ENCODE results near the gene PLA2G5. TPM values are rescaled to one million over a fixed set of nuclear protein-coding genes. Genes with fewer than 3 reads are reported as not detected.

Gene PLA2G5
- total and polyA plus RNA-seq, 2 of the 8 experiments (the other 6 are each of a cell fraction or from before 2014, with no cell fraction given) = 0.05 TPM; not detected in 1

GRCh38 chr1:20119347-20119746, 49.4 kb downstream of the PLA2G5 start, which contains the start of gene PLA2G2D:
TSS of gene PLA2G2D (minus strand) at chr1:20119536. CDS start at chr1:20119498, 38 bp downstream.
- FAIRE-seq (no peak), DNase-seq (ENCODE audit: low read depth in 1 of 2, low spot score in 2 of 2) (no peak)
- no peaks in the 10 kb centered on the region for H3K79me2 ChIP-seq (ENCODE audit: control insufficient read depth in 1 of 2, insufficient read depth in 2 of 2, low read length in 2 of 2)
- ChIA-PET CTCF (ENCODE audit: partially characterized antibody) (interaction anchor here (1.5 kb wide), 1 partner anchor 46 kb away, joined by 3 read pairs; no protein-coding TSS in a partner anchor), POLR2A (ENCODE audit: partially characterized antibody) (interaction anchor here (0.6 kb wide), 1 partner anchor 58 kb away, joined by 4 read pairs; no protein-coding TSS in a partner anchor)
- H3K9ac ChIP-seq (replicated peaks in 1 of 4; ENCODE audit: extremely low read depth in 1 of 4, low read depth in 3 of 4, low read length in 3 of 4) = no peak within 1 kb of the TSS
- TF ChIP-seq KDM4A (IDR thresholded peaks at IDR 0.05; ENCODE audit: low read depth, low read length, severe bottlenecking) = no peak
- TF ChIP-seq SP1 (IDR thresholded peaks at IDR 0.05; ENCODE audit: low read depth, low read length) = no peak
- no peak for TF ChIP-seq FOSL1 (IDR thresholded peaks at IDR 0.05; ENCODE audit: insufficient read depth, low read depth, low read length)
- TF ChIP-seq TAF1 (IDR thresholded peaks at IDR 0.05; ENCODE audit: low read depth, low read length) = no peak
- TF ChIP-seq EZH2 (IDR thresholded peaks at IDR 0.05; ENCODE audit: low read depth, low read length, severe bottlenecking) = no peak
- H3K4me2 ChIP-seq (ENCODE audit: insufficient read depth in 1 of 2, low read depth in 2 of 2, low read length in 2 of 2) = no peak within 1 kb of the TSS
- no peak within 1 kb of the TSS for H4K8ac ChIP-seq (ENCODE audit: extremely low read depth, insufficient read depth, low read length)
- no peak within 1 kb of the TSS for H3K14ac ChIP-seq (ENCODE audit: insufficient read length)
- H4K20me1 ChIP-seq (replicated peaks in 1 of 2; ENCODE audit: control insufficient read depth in 1 of 2, insufficient read depth in 2 of 2, low read length in 2 of 2) = no peaks in the 10 kb centered on the region
- H3K79me1 ChIP-seq (ENCODE audit: low read depth, low read length) = no peaks in the 10 kb centered on the region
- peaks cover 0 to 2% (median under 1%) of the 10 kb centered on the region in 4 experiments; a peak in 4 of 7 replicates for H3K4me1 ChIP-seq (replicated peaks in 1 of 4; ENCODE audit: control insufficient read depth in 3 of 4, insufficient read depth in 4 of 4, low read length in 3 of 4)
- no peaks in the 10 kb centered on the region for H3K36me3 ChIP-seq (ENCODE audit: control insufficient read depth in 2 of 4, insufficient read depth in 4 of 4, low read length in 3 of 4)
- no peak within 1 kb of the TSS for H2BK5ac ChIP-seq (ENCODE audit: low read depth, low read length)
- H3K18ac ChIP-seq (ENCODE audit: extremely low read depth, low read length) = no peak within 1 kb of the TSS
- H4K91ac ChIP-seq (replicated peaks; ENCODE audit: insufficient read length, low read length) = no peak within 1 kb of the TSS
- no peak within 1 kb of the TSS for H3K56ac ChIP-seq (replicated peaks; ENCODE audit: insufficient read length, low read depth, low read length)
- no peak within 1 kb of the TSS for H3K4ac ChIP-seq (replicated peaks; ENCODE audit: insufficient read length, low read depth, low read length)
- H3K4me3 ChIP-seq (ENCODE audit: extremely low read depth in 1 of 4, insufficient read depth in 2 of 4, low read depth in 3 of 4, low read length in 4 of 4) = no peak within 1 kb of the TSS
- no peaks in the 10 kb centered on the region for H3K9me3 ChIP-seq (ENCODE audit: insufficient read depth in 2 of 2, low read depth in 1 of 2, low read length in 1 of 2)
- H2BK20ac ChIP-seq (ENCODE audit: low read length) = no peak within 1 kb of the TSS
- H3K23ac ChIP-seq (ENCODE audit: insufficient read length) = no peak within 1 kb of the TSS
- H3K27ac ChIP-seq (ENCODE audit: low read depth, low read length) = no peak within 1 kb of the TSS
- H2BK15ac ChIP-seq (ENCODE audit: low read length) = no peak within 1 kb of the TSS
- no peak within 1 kb of the TSS for H2AK5ac ChIP-seq (ENCODE audit: low read depth, low read length)
- no peak within 1 kb of the TSS; the same call in 1 of the 2 replicates for H2BK12ac ChIP-seq (ENCODE audit: low read depth, low read length)
- no peaks in the 10 kb centered on the region for H3K23me2 ChIP-seq (ENCODE audit: low read depth, low read length)
- H4K5ac ChIP-seq (ENCODE audit: insufficient read length, low read depth, low read length) = no peak within 1 kb of the TSS
- H2BK120ac ChIP-seq (replicated peaks; ENCODE audit: low read depth, low read length) = no peak within 1 kb of the TSS
- 100% methylated on average over 1 of the region's 2 CpGs; no CpG with 5 or more reads in 1 of the 2 experiments for WGBS, 2 experiments (ENCODE audit: extremely low coverage in 1 of 2, insufficient coverage in 1 of 2, insufficient read length in 1 of 2, insufficient replicate concordance in 2 of 2, low coverage in 1 of 2, low lambda C conversion rate in 2 of 2, missing lambda C conversion rate in 1 of 2)
- no peak within 1 kb of the TSS for H2AFZ ChIP-seq (ENCODE audit: low read length)
- H3K27me3 ChIP-seq (replicated peaks in 1 of 4; ENCODE audit: control insufficient read depth in 3 of 4, extremely low read depth in 1 of 4, insufficient read depth in 3 of 4, low read length in 3 of 4) = no peaks in the 10 kb centered on the region
